Stomach (tissue), 9 donors: ENCODE results near the gene MEGF10. TPM values are rescaled to one million over a fixed set of nuclear protein-coding genes. Genes with fewer than 3 reads are reported as not detected.
"Not testable (repeated sequence)": the region's sequence is repeated elsewhere in the genome, so short reads cannot be mapped to it uniquely, and the experiment has no call there.

Source experiments
- DNase-seq, 2 donors: peaks; one replicate each; pipeline versions ENCODE4 v3.0.0 to v3.0.0-alpha.2; 2013 to 2019
- H3K27ac ChIP-seq, 5 donors: fragments of 200-600 bp in 4 of 5; sonication (generic) in 4 of 5; one replicate each; pipeline ENCODE4 v1.5.1; 2013 to 2019; ENCODE audit warnings: mild to moderate bottlenecking in 1 of 5, moderate library complexity in 1 of 5
- H3K27me3 ChIP-seq, 3 donors: fragments of 200-600 bp; sonication (generic); one replicate each; pipeline ENCODE4 v1.5.1; 2017 to 2019; ENCODE audit warnings: mixed run types in 1 of 3
- H3K36me3 ChIP-seq, 4 donors: fragments of 200-600 bp; sonication (generic); 1 replicate in 3 of 4; 2 replicates in 1 of 4; pipeline ENCODE4 v1.5.1; 2016 to 2019
- H3K4me1 ChIP-seq, 4 donors: fragments of 200-600 bp; sonication (generic); one replicate each; pipeline ENCODE4 v1.5.1; 2016 to 2019
- H3K4me3 ChIP-seq, 4 donors: fragments of 200-600 bp; sonication (generic) in 3 of 4; one replicate each; pipeline ENCODE4 v1.5.1; 2016 to 2019; ENCODE audit warnings: mild to moderate bottlenecking in 1 of 4
- H3K9me3 ChIP-seq, 4 donors: fragments of 200-600 bp; sonication (generic); one replicate each; pipeline ENCODE4 v1.5.1; 2016 to 2019
- CTCF ChIP-seq, 7 experiments: fragments of 450-650 bp in 4 of 7; fragments of 200-600 bp in 3 of 7; sonication (generic) in 3 of 7; IDR thresholded peaks; one replicate each; pipeline ENCODE4 v1.5.1; 2016 to 2019; ENCODE audit warnings: antibody characterized with exemption in 7 of 7, control low read depth in 2 of 7, mild to moderate bottlenecking in 1 of 7
- EP300 ChIP-seq: sonication (generic); formaldehyde crosslinking; IDR thresholded peaks from one replicate; pipeline ENCODE4 v1.6.1; 2017; ENCODE audit warnings: antibody characterized with exemption
- POLR2A ChIP-seq, 4 donors: fragments of 450-650 bp; IDR thresholded peaks; one replicate each; pipeline ENCODE4 v1.6.1; 2016; ENCODE audit warnings: antibody characterized with exemption in 4 of 4, control low read depth in 2 of 4, mild to moderate bottlenecking in 1 of 4, moderate library complexity in 1 of 4
- POLR2AphosphoS5 ChIP-seq, 3 donors: sonication (generic); formaldehyde crosslinking; IDR thresholded peaks; one replicate each; pipeline ENCODE4 v1.6.1; 2016; ENCODE audit warnings: antibody characterized with exemption in 3 of 3
- WGBS, 5 donors: extraction: QIAGEN DNeasy Blood & Tissue Kit in 3 of 5; methylation state at CpG; one replicate each; pipeline versions ENCODE4 v1.1.5 to v1.1.7; 2013 to 2018; 5-methylcytosine and 5-hydroxymethylcytosine counted together
- intact Hi-C: fragments of 100-400 bp; cut with DNase I; formaldehyde crosslinking; loops from one replicate; pipeline ENCODE4 v1.15.1; 2023; ENCODE audit warnings: low total_unique reads
- polyA plus RNA-seq, 3 donors: library from polyadenylated mRNA; stranded (reverse); fragments of 200-250 nt; gene quantifications; one replicate each; pipeline ENCODE4 v1.2.3, GENCODE V29; 2013
- total RNA-seq, 5 donors: library from RNA; depleted of rRNA; stranded (reverse); fragments of >200 nt; gene quantifications; one replicate each; pipeline versions ENCODE4 v1.1.0 to v1.2.3, GENCODE V29; 2014 to 2016
- donor health status: healthy with polysubstance abuse.
- donor health status: Bipolar disorder and iron deficiency.
- donor health status: healthy.

MEGF10 gene
- total and polyA plus RNA-seq, 8 donors = under 0.01 to 2.0 (median 0.05) TPM; not detected in 5

- no peak for DNase-seq
- no peak overlapping the region for H3K4me3 ChIP-seq
- no peaks in the 10 kb centered on the region for H3K36me3 ChIP-seq
- H3K27ac ChIP-seq = no peak overlapping the region
- 84 to 98% (median 91%) methylated on average over 8 of the region's 8 CpGs for WGBS, 5 donors
- intact Hi-C loops = no loop called here
- H3K27me3 ChIP-seq = no peaks in the 10 kb centered on the region
- H3K9me3 ChIP-seq = no peaks in the 10 kb centered on the region
- H3K4me1 ChIP-seq = no peaks in the 10 kb centered on the region
- TF ChIP-seq POLR2AphosphoS5 (IDR thresholded peaks at IDR 0.05) (no peak), EP300 (no peak), POLR2A (IDR thresholded peaks at IDR 0.05) (no peak), CTCF (IDR thresholded peaks at IDR 0.05) (no peak)
Observed at GRCh38 chr5:127306647-127307046, 16.1 kb downstream of the MEGF10 start.

GRCh38 chr5:127307868-127308267 is 17.3 kb downstream of the MEGF10 start:
- Histone ChIP-seq H3K4me3 (no peak overlapping the region), H3K4me1 (no peaks in the 10 kb centered on the region), H3K9me3 (no peaks in the 10 kb centered on the region), H3K27me3 (no peaks in the 10 kb centered on the region), H3K36me3 (no peaks in the 10 kb centered on the region), H3K27ac (no peak overlapping the region)
- no peak for TF ChIP-seq CTCF (IDR thresholded peaks at IDR 0.05)
- TF ChIP-seq POLR2AphosphoS5 (IDR thresholded peaks at IDR 0.05) = no peak
- no peak for TF ChIP-seq EP300
- no peak for TF ChIP-seq POLR2A (IDR thresholded peaks at IDR 0.05)
- no peak for DNase-seq
- 84 to 91% (median 86%) methylated on average over 6 of the region's 6 CpGs for WGBS, 5 donors
- intact Hi-C loops = no loop called here

GRCh38 chr5:127308325-127308724 is 17.7 kb downstream of the MEGF10 start:
- H3K27me3 ChIP-seq, H3K9me3 ChIP-seq, H3K27ac ChIP-seq, H3K4me1 ChIP-seq, H3K36me3 ChIP-seq, intact Hi-C loops, DNase-seq, H3K4me3 ChIP-seq: not testable (repeated sequence)
- WGBS, 5 donors = 90 to 95% (median 92%) methylated on average over 5 to 7 of the region's 7 CpGs

DNA sequence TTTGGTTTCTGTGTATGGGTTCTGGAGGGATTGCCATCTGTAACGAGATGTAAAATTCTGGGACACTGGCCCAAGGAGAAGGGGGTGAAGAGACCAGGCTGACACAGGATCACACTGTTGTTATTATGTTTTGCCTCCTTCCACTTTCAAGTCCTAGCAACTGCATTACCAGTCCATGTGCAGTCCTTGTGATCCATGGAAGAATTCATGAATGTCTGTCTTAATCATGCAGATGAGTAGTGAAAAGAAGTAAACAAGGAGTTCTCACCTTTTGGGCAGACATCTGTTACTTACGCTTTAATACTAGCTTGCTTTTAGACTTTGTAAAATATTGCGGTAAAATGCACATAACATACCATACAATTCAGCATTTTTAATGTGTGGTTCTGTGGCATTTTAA is 18.3 kb downstream of the MEGF10 start:
- WGBS, 5 donors = 65 to 93% (median 83%) methylated on average over 3 of the region's 3 CpGs
- H3K27ac ChIP-seq = no peak overlapping the region
- TF ChIP-seq POLR2AphosphoS5 (IDR thresholded peaks at IDR 0.05) (no peak), EP300 (no peak), CTCF (IDR thresholded peaks at IDR 0.05) (no peak), POLR2A (IDR thresholded peaks at IDR 0.05) (no peak)
- no peaks in the 10 kb centered on the region for H3K27me3 ChIP-seq
- no peaks in the 10 kb centered on the region for H3K4me1 ChIP-seq
- H3K9me3 ChIP-seq = no peaks in the 10 kb centered on the region
- no peak overlapping the region for H3K4me3 ChIP-seq
- H3K36me3 ChIP-seq = no peaks in the 10 kb centered on the region
- no peak for DNase-seq
- intact Hi-C loops = no loop called here

DNA sequence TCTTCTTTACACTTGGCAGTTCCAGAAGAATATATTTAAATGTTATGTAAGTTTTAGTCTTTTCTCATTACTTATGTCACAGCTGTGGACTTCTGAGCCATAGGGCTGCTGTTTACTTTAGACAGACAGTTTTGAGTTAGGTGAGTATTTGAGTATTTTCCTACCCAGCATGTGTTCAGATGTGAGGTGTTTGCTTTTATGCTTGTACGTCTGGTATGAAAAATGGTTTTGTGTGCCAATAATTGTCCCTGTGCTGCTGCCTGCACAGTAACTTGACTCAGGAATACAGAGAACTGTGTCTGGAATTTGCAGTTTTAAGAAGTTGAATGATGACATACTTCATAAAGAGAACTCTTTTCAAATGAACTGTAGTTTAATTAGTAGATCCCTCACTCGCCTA is 20.8 kb downstream of the MEGF10 start:
- no peak overlapping the region for H3K27ac ChIP-seq
- WGBS, 5 donors = 53 to 65% (median 57%) methylated on average over 2 of the region's 2 CpGs
- H3K4me1 ChIP-seq = no peaks in the 10 kb centered on the region
- TF ChIP-seq POLR2AphosphoS5 (IDR thresholded peaks at IDR 0.05) = no peak
- no peak for TF ChIP-seq POLR2A (IDR thresholded peaks at IDR 0.05)
- TF ChIP-seq CTCF (IDR thresholded peaks at IDR 0.05) = no peak
- TF ChIP-seq EP300 = no peak
- DNase-seq = peak in 1 of 2 donors; percentile 11
- H3K9me3 ChIP-seq = no peaks in the 10 kb centered on the region
- H3K36me3 ChIP-seq = no peaks in the 10 kb centered on the region
- intact Hi-C loops = loop anchor here (10.0 kb wide), 1 partner anchor 477 kb away; no protein-coding TSS in a partner anchor
- H3K4me3 ChIP-seq = no peak overlapping the region
- no peaks in the 10 kb centered on the region for H3K27me3 ChIP-seq
